Gastrocnemius medialis (tissue), 4 donors: ENCODE measurements around the gene RAB14.
A peak's percentile ranks its signal among the peaks of the same experiment; 100 is the strongest.

Experiments used
- CTCF ChIP-seq, 5 experiments: fragments of 450-650 bp in 3 of 5; fragments of 200-600 bp in 2 of 5; sonication (generic) in 2 of 5; IDR thresholded peaks in 4 of 5; conservative IDR thresholded peaks in 1 of 5; 1 replicate in 4 of 5; 2 replicates in 1 of 5; pipeline ENCODE4 v1.5.1; 2016 to 2019; ENCODE audit warnings: antibody characterized with exemption in 5 of 5, mild to moderate bottlenecking in 3 of 5, moderate library complexity in 3 of 5
- POLR2A ChIP-seq, 2 donors: fragments of 450-650 bp; IDR thresholded peaks; one replicate each; pipeline ENCODE4 v1.6.1; 2017; ENCODE audit warnings: antibody characterized with exemption in 2 of 2, mild to moderate bottlenecking in 2 of 2, moderate library complexity in 2 of 2

- TF ChIP-seq CTCF (IDR thresholded peaks at IDR 0.05 in 4 of 5, conservative IDR thresholded peaks at IDR 0.05 in 1 of 5) = peak; percentile 90 to 97 (median 95)
- no peak for TF ChIP-seq POLR2A (IDR thresholded peaks at IDR 0.05)
Measured at GRCh38 chr9:121213136-121213806, 11.6 kb upstream of the RAB14 start.
